Naive thymus-derived CD4-positive, alpha-beta T cell (primary cell): Measurements from ENCODE around the gene NAA16. TPM values are rescaled to one million over a fixed set of nuclear protein-coding genes. Genes with fewer than 3 reads are reported as not detected.
A peak's percentile ranks its signal among the peaks of the same experiment; 100 is the strongest.

ENCODE experiments used
- ATAC-seq: fragments of 150-1000 bp; cut with Tn5 transposase; 2 replicates; pipeline ENCODE4 v1.10.0; 2021; ENCODE audit warnings: mild to moderate bottlenecking, moderate library complexity
- CTCF ChIA-PET: fragments of 350-600 bp; sonication (Branson Sonifier 250); formaldehyde crosslinking; loops from one replicate; lab custom pipeline; 2021; ENCODE audit warnings: antibody characterized with exemption; lab: Charles Lee
- POLR2A ChIA-PET: fragments of 350-600 bp; sonication (Branson Sonifier 250); formaldehyde crosslinking; loops from one replicate; lab custom pipeline; 2021; ENCODE audit warnings: antibody characterized with exemption, inconsistent platforms; lab: Charles Lee
- DNase-seq, 9 donors: peaks; one replicate each; pipeline versions ENCODE4 v3.0.0 to v3.0.0-alpha.2; 2020 to 2022; ENCODE audit warnings: mixed read lengths in 1 of 9
- H3K27ac ChIP-seq: one replicate; pipeline ENCODE4 v1.7.0; 2013; ENCODE audit warnings: mild to moderate bottlenecking, low read depth, low read length, moderate library complexity
- H3K27me3 ChIP-seq, 2 donors: one replicate each; pipeline ENCODE4 v1.7.0; 2013; ENCODE audit warnings: low read length in 2 of 2, mild to moderate bottlenecking in 2 of 2, moderate library complexity in 2 of 2; ENCODE audit not compliant: control insufficient read depth in 2 of 2, insufficient read depth in 2 of 2
- H3K36me3 ChIP-seq, 3 experiments: 1 replicate in 2 of 3; 2 replicates in 1 of 3; pipeline ENCODE4 v1.7.0; 2013; ENCODE audit warnings: low read length in 3 of 3, mild to moderate bottlenecking in 3 of 3, moderate library complexity in 1 of 3; ENCODE audit not compliant: insufficient read depth in 3 of 3, control insufficient read depth in 2 of 3
- H3K4me1 ChIP-seq, 2 donors: one replicate each; pipeline ENCODE4 v1.7.0; 2013; ENCODE audit warnings: low read length in 2 of 2, mild to moderate bottlenecking in 2 of 2, moderate library complexity in 1 of 2; ENCODE audit not compliant: control insufficient read depth in 2 of 2, insufficient read depth in 2 of 2
- H3K4me3 ChIP-seq: 2 replicates; pipeline ENCODE4 v1.7.0; 2013; ENCODE audit warnings: mild to moderate bottlenecking, low read length
- H3K9me3 ChIP-seq, 3 experiments: 1 replicate in 2 of 3; 2 replicates in 1 of 3; pipeline ENCODE4 v1.7.0; 2013; ENCODE audit warnings: low read length in 3 of 3; ENCODE audit not compliant: control insufficient read depth in 2 of 3
- H3K27ac Mint-ChIP-seq, 9 donors: one replicate each; pipeline ENCODE4 v1.8.0; 2020 to 2022; ENCODE audit warnings: mixed read lengths in 9 of 9, mild to moderate bottlenecking in 8 of 9, moderate library complexity in 5 of 9, inconsistent platforms in 2 of 9
- H3K27me3 Mint-ChIP-seq, 5 donors: one replicate each; pipeline ENCODE4 v1.8.0; 2021 to 2022; ENCODE audit warnings: mixed read lengths in 5 of 5, mild to moderate bottlenecking in 1 of 5
- H3K36me3 Mint-ChIP-seq, 5 donors: one replicate each; pipeline ENCODE4 v1.8.0; 2020 to 2022; ENCODE audit warnings: mixed read lengths in 5 of 5, mild to moderate bottlenecking in 3 of 5, inconsistent platforms in 1 of 5
- H3K4me1 Mint-ChIP-seq, 7 donors: one replicate each; pipeline ENCODE4 v1.8.0; 2020 to 2022; ENCODE audit warnings: mixed read lengths in 7 of 7, mild to moderate bottlenecking in 3 of 7, inconsistent platforms in 1 of 7
- H3K4me3 Mint-ChIP-seq, 10 donors: one replicate each; pipeline ENCODE4 v1.8.0; 2020 to 2022; ENCODE audit warnings: mild to moderate bottlenecking in 10 of 10, mixed read lengths in 10 of 10, moderate library complexity in 6 of 10, inconsistent platforms in 2 of 10
- H3K9me3 Mint-ChIP-seq, 11 donors: one replicate each; pipeline ENCODE4 v1.8.0; 2020 to 2022; ENCODE audit warnings: mixed read lengths in 11 of 11, mild to moderate bottlenecking in 4 of 11, inconsistent platforms in 1 of 11, moderate library complexity in 1 of 11
- intact Hi-C, 2 donors: fragments of 100-400 bp; cut with micrococcal nuclease; formaldehyde crosslinking; loops; one replicate each; pipeline ENCODE4 v1.15.1; 2023
- polyA plus RNA-seq, 2 donors: library from polyadenylated mRNA; unstranded; fragments of 300-500 nt; fragmentation: Illumina TruSeq; gene quantifications; one replicate each; pipeline ENCODE4 v1.2.3, GENCODE V29; 2021
- total RNA-seq, 6 experiments: library from RNA in 5 of 6; stranded (reverse) in 5 of 6; gene quantifications; 1 replicate in 5 of 6; 2 replicates in 1 of 6; pipeline ENCODE4 v1.2.3 and lab custom pipeline; 2021 to 2026

NAA16 gene
- total and polyA plus RNA-seq, 7 experiments from 2014 or later: 15.8 to 99.6 (median 49.4) TPM

GRCh38 chr13:41334810-41335209 lies 23.7 kb downstream of the NAA16 start:
- no peak for ATAC-seq
- peaks cover 9 to 64% (median 24%) of the 10 kb centered on the region in 5 donors for H3K36me3 Mint-ChIP-seq
- no peak overlapping the region for H3K27ac ChIP-seq
- ChIA-PET CTCF (interaction anchor here (0.9 kb wide), 1 partner anchor 318 kb away, joined by 3 read pairs; no protein-coding TSS in a partner anchor), POLR2A (no interaction called here)
- H3K36me3 ChIP-seq: peaks cover 0 to 21% (median 0%) of the 10 kb centered on the region in 3 experiments
- H3K9me3 Mint-ChIP-seq: no peaks in the 10 kb centered on the region
- DNase-seq: no peak
- intact Hi-C loops: no loop called here
- no peaks in the 10 kb centered on the region for H3K4me1 ChIP-seq
- H3K27me3 Mint-ChIP-seq: no peaks in the 10 kb centered on the region
- H3K4me3 ChIP-seq: no peak overlapping the region
- no peaks in the 10 kb centered on the region for H3K27me3 ChIP-seq
- H3K4me3 Mint-ChIP-seq: no peak overlapping the region
- H3K27ac Mint-ChIP-seq: peak overlapping the region in 6 of 9 donors; percentile 18 to 81 (median 25)
- H3K9me3 ChIP-seq: no peaks in the 10 kb centered on the region
- peaks cover 0 to 81% (median 55%) of the 10 kb centered on the region in 7 donors for H3K4me1 Mint-ChIP-seq

- DNase-seq (no peak), ATAC-seq (no peak)
- Histone ChIP-seq H3K4me1 (peaks cover 19 to 20% of the 10 kb centered on the region in 2 donors), H3K9me3 (no peaks in the 10 kb centered on the region), H3K27ac (no peak overlapping the region), H3K36me3 (peaks cover 0 to 18% (median 3%) of the 10 kb centered on the region in 3 experiments), H3K4me3 (no peak overlapping the region), H3K27me3 (no peaks in the 10 kb centered on the region)
- H3K4me1 Mint-ChIP-seq: peaks cover 24 to 84% (median 70%) of the 10 kb centered on the region in 7 donors
- CTCF ChIA-PET: no interaction called here
- peaks cover 21 to 83% (median 67%) of the 10 kb centered on the region in 5 donors for H3K36me3 Mint-ChIP-seq
- intact Hi-C loops: no loop called here
- H3K4me3 Mint-ChIP-seq: peak overlapping the region in 1 of 10 donors; percentile 5
- peak overlapping the region in 8 of 9 donors; percentile 38 to 75 (median 66) for H3K27ac Mint-ChIP-seq
- POLR2A ChIA-PET: interaction anchor here (0.6 to 1.6 kb wide), 3 partner anchors 23 to 78 kb away, joined by 3 to 4 read pairs (median 3); no protein-coding TSS in a partner anchor
- peaks cover 0 to 11% (median 0%) of the 10 kb centered on the region in 11 donors for H3K9me3 Mint-ChIP-seq
- H3K27me3 Mint-ChIP-seq: no peaks in the 10 kb centered on the region
Measured at GRCh38 chr13:41344358-41344757, 33.3 kb downstream of the NAA16 start.

GRCh38 chr13:41345165-41345913 lies 34.3 kb downstream of the NAA16 start:
- no peak overlapping the region for H3K27ac ChIP-seq
- peaks cover 19 to 20% of the 10 kb centered on the region in 2 donors for H3K4me1 ChIP-seq
- H3K27me3 ChIP-seq: no peaks in the 10 kb centered on the region
- ChIA-PET CTCF (no interaction called here), POLR2A (interaction anchor here (0.6 to 0.8 kb wide), 2 partner anchors 26 to 79 kb away, joined by 3 read pairs; no protein-coding TSS in a partner anchor)
- peak overlapping the region in 5 of 10 donors; percentile 1 to 53 (median 22) for H3K4me3 Mint-ChIP-seq
- ATAC-seq (no peak), DNase-seq (no peak)
- H3K9me3 ChIP-seq: no peaks in the 10 kb centered on the region
- no peak overlapping the region for H3K4me3 ChIP-seq
- peaks cover 23 to 74% (median 66%) of the 10 kb centered on the region in 7 donors for H3K4me1 Mint-ChIP-seq
- H3K36me3 Mint-ChIP-seq: peaks cover 18 to 77% (median 62%) of the 10 kb centered on the region in 5 donors
- peak overlapping the region in 8 of 9 donors; percentile 2 to 90 (median 74) for H3K27ac Mint-ChIP-seq
- peaks cover 0 to 11% (median 0%) of the 10 kb centered on the region in 11 donors for H3K9me3 Mint-ChIP-seq
- no peaks in the 10 kb centered on the region for H3K27me3 Mint-ChIP-seq
- intact Hi-C loops: no loop called here
- H3K36me3 ChIP-seq: peaks cover 0 to 14% (median 3%) of the 10 kb centered on the region in 3 experiments

GRCh38 chr13:41345914-41346589 lies 35.0 kb downstream of the NAA16 start:
- Mint-ChIP-seq H3K27ac (peak overlapping the region in 8 of 9 donors; percentile 74 to 92 (median 85)), H3K4me3 (peak overlapping the region in 4 of 10 donors; percentile 19 to 53 (median 42))
- peak overlapping the region; percentile 17 for H3K27ac ChIP-seq

GRCh38 chr13:41352935-41353840 lies 42.1 kb downstream of the NAA16 start:
- peaks cover 34 to 52% of the 10 kb centered on the region in 2 donors for H3K4me1 ChIP-seq
- peak overlapping the region; percentile 73 to 96 (median 88) for H3K27ac Mint-ChIP-seq
- peak; percentile 15 to 74 (median 66) for DNase-seq
- peaks cover 0 to 4% (median 0%) of the 10 kb centered on the region in 3 experiments for H3K36me3 ChIP-seq
- no peaks in the 10 kb centered on the region for H3K27me3 ChIP-seq
- H3K27me3 Mint-ChIP-seq: no peaks in the 10 kb centered on the region
- peak overlapping the region in 9 of 10 donors; percentile 19 to 80 (median 53) for H3K4me3 Mint-ChIP-seq
- H3K36me3 Mint-ChIP-seq: peaks cover 0 to 36% (median 18%) of the 10 kb centered on the region in 5 donors
- POLR2A ChIA-PET: interaction anchor here (0.6 to 1.0 kb wide), 4 partner anchors 27 to 108 kb away, joined by 3 to 6 read pairs (median 4); no protein-coding TSS in a partner anchor
- intact Hi-C loops: loop anchor here (1.0 to 5.0 kb wide), 7 partner anchors 34 to 757 kb away; no protein-coding TSS in a partner anchor
- no peaks in the 10 kb centered on the region for H3K9me3 Mint-ChIP-seq
- no peak overlapping the region for H3K4me3 ChIP-seq
- no peaks in the 10 kb centered on the region for H3K9me3 ChIP-seq
- CTCF ChIA-PET: interaction anchor here (0.5 to 1.1 kb wide), 5 partner anchors 21 to 315 kb away, joined by 3 to 6 read pairs (median 3); no protein-coding TSS in a partner anchor
- H3K4me1 Mint-ChIP-seq: peaks cover 24 to 72% (median 59%) of the 10 kb centered on the region in 7 donors
- peak overlapping the region; percentile 68 for H3K27ac ChIP-seq
- peak; percentile 80 for ATAC-seq

More at GRCh38 chr13:41345914-41346589, 35.0 kb downstream of the NAA16 start:
- intact Hi-C loops: loop anchor here in 1 of 2 donors (2.0 kb wide), 1 partner anchor 13 kb away; no protein-coding TSS in a partner anchor
- ATAC-seq (no peak), DNase-seq (no peak)
- no peak overlapping the region for H3K4me3 ChIP-seq
- H3K4me1 Mint-ChIP-seq: peaks cover 19 to 73% (median 61%) of the 10 kb centered on the region in 7 donors
- peaks cover 16 to 76% (median 56%) of the 10 kb centered on the region in 5 donors for H3K36me3 Mint-ChIP-seq
- CTCF ChIA-PET: interaction anchor here (0.9 kb wide), 1 partner anchor 13 kb away, joined by 3 read pairs; no protein-coding TSS in a partner anchor
- peaks cover 0 to 14% (median 3%) of the 10 kb centered on the region in 3 experiments for H3K36me3 ChIP-seq
- H3K27me3 ChIP-seq: no peaks in the 10 kb centered on the region
- H3K4me1 ChIP-seq: peaks cover 19 to 20% of the 10 kb centered on the region in 2 donors
- peaks cover 0 to 11% (median 0%) of the 10 kb centered on the region in 11 donors for H3K9me3 Mint-ChIP-seq
- POLR2A ChIA-PET: no interaction called here
- H3K27me3 Mint-ChIP-seq: no peaks in the 10 kb centered on the region
- no peaks in the 10 kb centered on the region for H3K9me3 ChIP-seq
